Measurements from ENCODE around the gene ALDH3A1. TPM values are rescaled to one million over a fixed set of nuclear protein-coding genes. Genes with fewer than 3 reads are reported as not detected.
A peak's percentile ranks its signal among the peaks of the same experiment; 100 is the strongest.

The ALDH3A1 gene
- total RNA-seq, 1 experiment from 2014 or later: 30.1 TPM

GRCh38 chr17:19714542-19715411 is 33.3 kb downstream of the ALDH3A1 start:
- Histone ChIP-seq H3K4me1 (ENCODE audit: insufficient read depth, low read length) (peaks cover 14% of the 10 kb centered on the region), H3K9ac (ENCODE audit: low read length) (no peak overlapping the region), H3F3A (ENCODE audit: low read length, unreplicated experiment) (no peaks in the 10 kb centered on the region), H3K4me3 (ENCODE audit: low read length) (no peak overlapping the region), H3K4me2 (ENCODE audit: low read length) (no peak overlapping the region), H3K9me2 (replicated peaks; ENCODE audit: low read length) (no peaks in the 10 kb centered on the region), H3K9me3 (ENCODE audit: low read length) (no peaks in the 10 kb centered on the region), H3K36me3 (ENCODE audit: low read depth, low read length) (no peaks in the 10 kb centered on the region), H3K79me2 (ENCODE audit: low read length) (no peaks in the 10 kb centered on the region), H4K20me1 (ENCODE audit: low read length) (no peaks in the 10 kb centered on the region), H3K27ac (ENCODE audit: low read length) (no peak overlapping the region), H3K27me3 (ENCODE audit: low read length) (no peaks in the 10 kb centered on the region), H2AFZ (ENCODE audit: low read length) (no peak overlapping the region)
- TF ChIP-seq EZH2phosphoT487 (IDR thresholded peaks at IDR 0.05; ENCODE audit: borderline replicate concordance, low read length) (no peak), CTCF (conservative IDR thresholded peaks at IDR 0.05; ENCODE audit: low read depth, low read length) (no peak), EZH2 (IDR thresholded peaks at IDR 0.05; ENCODE audit: low read length, unreplicated experiment) (no peak)
- no TSS peak for BruUV-seq (replicated peaks)
- ATAC-seq (no peak), DNase-seq (no peak)
- intact Hi-C loops (cut with micrococcal nuclease): no loop called here
- ChIA-PET CTCF (interaction anchor here (0.6 kb wide), 1 partner anchor 39 kb away, joined by 4 read pairs; no protein-coding TSS in a partner anchor), POLR2A (ENCODE audit: unreplicated experiment) (no interaction called here)

GRCh38 chr17:19713901-19714361 is 34.2 kb downstream of the ALDH3A1 start:
- H2AFZ ChIP-seq (ENCODE audit: low read length): no peak overlapping the region
- no peaks in the 10 kb centered on the region for H3K27me3 ChIP-seq (ENCODE audit: low read length)
- ATAC-seq: no peak
- H3K4me1 ChIP-seq (ENCODE audit: insufficient read depth, low read length): peaks cover 5% of the 10 kb centered on the region
- H3K4me2 ChIP-seq (ENCODE audit: low read length): no peak overlapping the region
- intact Hi-C loops (cut with micrococcal nuclease): no loop called here
- H3F3A ChIP-seq (ENCODE audit: low read length, unreplicated experiment): no peaks in the 10 kb centered on the region
- no peaks in the 10 kb centered on the region for H3K36me3 ChIP-seq (ENCODE audit: low read depth, low read length)
- no TSS peak for BruUV-seq (replicated peaks)
- H3K27ac ChIP-seq (ENCODE audit: low read length): no peak overlapping the region
- H3K4me3 ChIP-seq (ENCODE audit: low read length): no peak overlapping the region
- TF ChIP-seq CTCF (conservative IDR thresholded peaks at IDR 0.05; ENCODE audit: low read depth, low read length): no peak
- TF ChIP-seq EZH2 (IDR thresholded peaks at IDR 0.05; ENCODE audit: low read length, unreplicated experiment): no peak
- no peak for TF ChIP-seq EZH2phosphoT487 (IDR thresholded peaks at IDR 0.05; ENCODE audit: borderline replicate concordance, low read length)
- no peaks in the 10 kb centered on the region for H4K20me1 ChIP-seq (ENCODE audit: low read length)
- no peak for DNase-seq
- H3K9me2 ChIP-seq (replicated peaks; ENCODE audit: low read length): no peaks in the 10 kb centered on the region
- no peaks in the 10 kb centered on the region for H3K79me2 ChIP-seq (ENCODE audit: low read length)
- POLR2A ChIA-PET (ENCODE audit: unreplicated experiment): no interaction called here
- CTCF ChIA-PET: no interaction called here
- H3K9me3 ChIP-seq (ENCODE audit: low read length): no peaks in the 10 kb centered on the region
- no peak overlapping the region for H3K9ac ChIP-seq (ENCODE audit: low read length)

- no peak overlapping the region for H3K9ac ChIP-seq (ENCODE audit: low read length)
- ATAC-seq: no peak; the same call in 1 of the 2 replicates
- H3K27ac ChIP-seq (ENCODE audit: low read length): no peak overlapping the region
- intact Hi-C loops (cut with micrococcal nuclease): no loop called here
- peak; percentile 16 for DNase-seq
- H3K9me2 ChIP-seq (replicated peaks; ENCODE audit: low read length): no peaks in the 10 kb centered on the region
- no peaks in the 10 kb centered on the region for H3K9me3 ChIP-seq (ENCODE audit: low read length)
- no peak overlapping the region for H3K4me3 ChIP-seq (ENCODE audit: low read length)
- TF ChIP-seq CTCF (conservative IDR thresholded peaks at IDR 0.05; ENCODE audit: low read depth, low read length): peak; percentile 40
- no peak for TF ChIP-seq EZH2 (IDR thresholded peaks at IDR 0.05; ENCODE audit: low read length, unreplicated experiment)
- H3K27me3 ChIP-seq (ENCODE audit: low read length): no peaks in the 10 kb centered on the region
- no peaks in the 10 kb centered on the region for H3K36me3 ChIP-seq (ENCODE audit: low read depth, low read length)
- H3K4me1 ChIP-seq (ENCODE audit: insufficient read depth, low read length): peaks cover under 1% of the 10 kb centered on the region; the same call in 1 of the 2 replicates
- H4K20me1 ChIP-seq (ENCODE audit: low read length): no peaks in the 10 kb centered on the region
- POLR2A ChIA-PET (ENCODE audit: unreplicated experiment): no interaction called here
- H3F3A ChIP-seq (ENCODE audit: low read length, unreplicated experiment): no peaks in the 10 kb centered on the region
- no peaks in the 10 kb centered on the region for H3K79me2 ChIP-seq (ENCODE audit: low read length)
- CTCF ChIA-PET: no interaction called here
- H3K4me2 ChIP-seq (ENCODE audit: low read length): no peak overlapping the region
- BruUV-seq (replicated peaks): no TSS peak
- no peak overlapping the region for H2AFZ ChIP-seq (ENCODE audit: low read length)
Observed at GRCh38 chr17:19713462-19713861, 34.6 kb downstream of the ALDH3A1 start.
